ENCODE measurements around the gene CCDC57.

The CCDC57 gene

GRCh38 chr17:82061047-82061925 lies 151.4 kb downstream of the CCDC57 start:
- no peak for DNase-seq (ENCODE audit: low read depth in 2 of 2)

- DNase-seq (ENCODE audit: low read depth in 2 of 2), result no peak
Measured at GRCh38 chr17:82060614-82061013, 152.0 kb downstream of the CCDC57 start.

GRCh38 chr17:82060001-82060380 lies 152.7 kb downstream of the CCDC57 start:
- no peak for DNase-seq (ENCODE audit: low read depth in 2 of 2)

- no peak for DNase-seq (ENCODE audit: low read depth in 2 of 2)
Measured at GRCh38 chr17:82059272-82060000, 153.2 kb downstream of the CCDC57 start.

GRCh38 chr17:82058855-82059249 lies 153.8 kb downstream of the CCDC57 start:
- no peak for DNase-seq (ENCODE audit: low read depth in 2 of 2)

- DNase-seq (ENCODE audit: low read depth in 2 of 2), result no peak
Measured at GRCh38 chr17:82058230-82058854, 154.3 kb downstream of the CCDC57 start.

- DNase-seq (ENCODE audit: low read depth in 2 of 2), result no peak
Measured at GRCh38 chr17:82056729-82057621, 155.7 kb downstream of the CCDC57 start.

GRCh38 chr17:82055965-82056728 lies 156.5 kb downstream of the CCDC57 start:
- DNase-seq (ENCODE audit: low read depth in 2 of 2), result no peak

GRCh38 chr17:82055023-82055964 lies 157.3 kb downstream of the CCDC57 start:
- no peak for DNase-seq (ENCODE audit: low read depth in 2 of 2)

GRCh38 chr17:82054351-82055022 lies 158.2 kb downstream of the CCDC57 start:
- no peak for DNase-seq (ENCODE audit: low read depth in 2 of 2)

GRCh38 chr17:82053556-82054263 lies 158.9 kb downstream of the CCDC57 start:
- DNase-seq (ENCODE audit: low read depth in 2 of 2), result no peak

- no peak for DNase-seq (ENCODE audit: low read depth in 2 of 2)
Measured at GRCh38 chr17:82053130-82053529, 159.5 kb downstream of the CCDC57 start.

GRCh38 chr17:82052638-82053059 lies 160.0 kb downstream of the CCDC57 start:
- no peak for DNase-seq (ENCODE audit: low read depth in 2 of 2)

- DNase-seq (ENCODE audit: low read depth in 2 of 2), result peak; percentile 80 to 88
Measured at GRCh38 chr17:82051776-82052637, 160.6 kb downstream of the CCDC57 start, which contains the start of the genes GPS1 and RFNG. Gene GPS1, plus strand, starts transcription at chr17:82051898. Its CDS starts 34 bp downstream, at chr17:82051932. Gene RFNG, minus strand, starts transcription at chr17:82051811. Its CDS starts 45 bp downstream, at chr17:82051766.

Data from stimulated activated CD8-positive, alpha-beta memory T cell treated with anti-CD3 and anti-CD28 coated beads, Interleukin-2, amount 100 ng/mL, for 48 hours (primary cell).